DOHH2 (cell line): ENCODE results near the gene SPDL1.

ENCODE experiments used
- H3F3A ChIP-seq: fragments of 200-600 bp; sonication (generic), shearing (Covaris generic); 2 replicates; pipeline ENCODE4 v1.6.0; 2016; ENCODE audit warnings: antibody characterized with exemption, mild to moderate bottlenecking; ENCODE audit not compliant: control insufficient read depth, insufficient read depth
- H3K27ac ChIP-seq: fragments of 200-600 bp; sonication (generic); 2 replicates; pipeline ENCODE4 v1.5.1; 2014; ENCODE audit warnings: low read depth, mild to moderate bottlenecking, low read length, moderate library complexity
- H3K27me3 ChIP-seq: fragments of 200-600 bp; sonication (generic); 2 replicates; pipeline ENCODE4 v1.6.1; 2014; ENCODE audit warnings: mild to moderate bottlenecking, low read length, mixed read lengths; ENCODE audit not compliant: control insufficient read depth
- H3K36me3 ChIP-seq: fragments of 200-600 bp; sonication (generic); 2 replicates; pipeline ENCODE4 v1.6.1; 2014; ENCODE audit warnings: mild to moderate bottlenecking, low read length, moderate library complexity, mixed read lengths; ENCODE audit not compliant: control insufficient read depth
- H3K4me1 ChIP-seq: fragments of 200-600 bp; sonication (generic); 2 replicates; pipeline ENCODE4 v1.6.1; 2014; ENCODE audit warnings: mild to moderate bottlenecking, low read length, mixed read lengths; ENCODE audit not compliant: control insufficient read depth
- H3K4me2 ChIP-seq: fragments of 200-600 bp; sonication (generic); 2 replicates; pipeline ENCODE4 v1.6.0; 2014; ENCODE audit warnings: mild to moderate bottlenecking, low read length, moderate library complexity
- H3K4me3 ChIP-seq: fragments of 200-600 bp; sonication (generic); 2 replicates; pipeline ENCODE4 v1.5.1; 2014; ENCODE audit warnings: mild to moderate bottlenecking, low read length, mixed read lengths
- H3K79me2 ChIP-seq: fragments of 200-600 bp; sonication (generic); 2 replicates; pipeline ENCODE4 v1.6.1; 2014; ENCODE audit warnings: mild to moderate bottlenecking, low read length, mixed read lengths; ENCODE audit not compliant: control insufficient read depth
- H3K9me2 ChIP-seq: fragments of 200-600 bp; sonication (generic); replicated peaks from 2 replicates; pipeline ENCODE4 v1.6.1; 2014; ENCODE audit warnings: mild to moderate bottlenecking, low read length, mixed read lengths; ENCODE audit not compliant: control insufficient read depth
- H3K9me3 ChIP-seq: fragments of 200-600 bp; sonication (generic); 2 replicates; pipeline ENCODE4 v1.6.1; 2014; ENCODE audit warnings: antibody characterized with exemption, low read length, mixed read lengths; ENCODE audit not compliant: control insufficient read depth, insufficient read depth
- H4K20me1 ChIP-seq: fragments of 200-600 bp; sonication (generic); 2 replicates; pipeline ENCODE4 v1.6.0; 2014; ENCODE audit warnings: low read depth, mild to moderate bottlenecking, antibody characterized with exemption, low read length, moderate library complexity; ENCODE audit not compliant: control insufficient read depth, insufficient read depth
- EZH2phosphoT487 ChIP-seq: fragments of 200-600 bp; sonication (generic); IDR thresholded peaks from 2 replicates; pipeline ENCODE4 v1.6.1; 2017; ENCODE audit warnings: borderline replicate concordance, mild to moderate bottlenecking, antibody characterized with exemption, low read length, moderate library complexity, mixed read lengths
- TF ChIP-seq, protein P1 (sequence below): fragments of 200-600 bp; sonication (generic); IDR thresholded peaks from one replicate; pipeline ENCODE4 v1.5.1; 2014; ENCODE audit warnings: antibody characterized with exemption, mild to moderate bottlenecking, low read depth, low read length; ENCODE audit not compliant: poor library complexity, severe bottlenecking

The SPDL1 gene

DNA sequence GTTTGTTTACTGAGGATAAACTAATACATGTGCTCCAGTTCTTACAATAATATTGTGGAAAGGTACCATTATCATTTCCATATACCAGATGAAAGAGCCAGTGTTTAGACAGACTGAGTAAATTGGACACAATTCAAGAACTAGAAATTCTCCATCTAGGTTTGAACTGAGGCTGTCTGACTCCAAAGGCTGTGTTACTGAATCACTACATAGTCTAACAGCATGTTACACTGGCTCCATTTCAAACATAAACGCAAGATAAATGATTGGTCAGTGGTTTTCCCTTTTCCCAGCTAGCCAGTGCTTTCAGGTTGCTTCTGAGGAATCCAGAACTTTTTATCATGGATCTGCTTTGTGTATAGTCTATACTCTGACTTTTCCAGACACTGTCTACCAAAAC, 8.1 kb downstream of the SPDL1 start:
- TF ChIP-seq EZH2phosphoT487: no peak
- TF ChIP-seq, protein P1, sequence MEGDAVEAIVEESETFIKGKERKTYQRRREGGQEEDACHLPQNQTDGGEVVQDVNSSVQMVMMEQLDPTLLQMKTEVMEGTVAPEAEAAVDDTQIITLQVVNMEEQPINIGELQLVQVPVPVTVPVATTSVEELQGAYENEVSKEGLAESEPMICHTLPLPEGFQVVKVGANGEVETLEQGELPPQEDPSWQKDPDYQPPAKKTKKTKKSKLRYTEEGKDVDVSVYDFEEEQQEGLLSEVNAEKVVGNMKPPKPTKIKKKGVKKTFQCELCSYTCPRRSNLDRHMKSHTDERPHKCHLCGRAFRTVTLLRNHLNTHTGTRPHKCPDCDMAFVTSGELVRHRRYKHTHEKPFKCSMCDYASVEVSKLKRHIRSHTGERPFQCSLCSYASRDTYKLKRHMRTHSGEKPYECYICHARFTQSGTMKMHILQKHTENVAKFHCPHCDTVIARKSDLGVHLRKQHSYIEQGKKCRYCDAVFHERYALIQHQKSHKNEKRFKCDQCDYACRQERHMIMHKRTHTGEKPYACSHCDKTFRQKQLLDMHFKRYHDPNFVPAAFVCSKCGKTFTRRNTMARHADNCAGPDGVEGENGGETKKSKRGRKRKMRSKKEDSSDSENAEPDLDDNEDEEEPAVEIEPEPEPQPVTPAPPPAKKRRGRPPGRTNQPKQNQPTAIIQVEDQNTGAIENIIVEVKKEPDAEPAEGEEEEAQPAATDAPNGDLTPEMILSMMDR: no peak
- no peaks in the 10 kb centered on the region for H3K9me3 ChIP-seq
- H3K4me2 ChIP-seq: no peak overlapping the region
- no peaks in the 10 kb centered on the region for H3F3A ChIP-seq
- H3K4me1 ChIP-seq: no peaks in the 10 kb centered on the region
- peaks cover 91% of the 10 kb centered on the region for H3K36me3 ChIP-seq
- H3K27ac ChIP-seq: no peak overlapping the region
- peaks cover 25% of the 10 kb centered on the region for H3K79me2 ChIP-seq
- no peaks in the 10 kb centered on the region for H4K20me1 ChIP-seq
- no peak overlapping the region for H3K4me3 ChIP-seq
- H3K9me2 ChIP-seq: no peaks in the 10 kb centered on the region
- no peaks in the 10 kb centered on the region for H3K27me3 ChIP-seq

DNA sequence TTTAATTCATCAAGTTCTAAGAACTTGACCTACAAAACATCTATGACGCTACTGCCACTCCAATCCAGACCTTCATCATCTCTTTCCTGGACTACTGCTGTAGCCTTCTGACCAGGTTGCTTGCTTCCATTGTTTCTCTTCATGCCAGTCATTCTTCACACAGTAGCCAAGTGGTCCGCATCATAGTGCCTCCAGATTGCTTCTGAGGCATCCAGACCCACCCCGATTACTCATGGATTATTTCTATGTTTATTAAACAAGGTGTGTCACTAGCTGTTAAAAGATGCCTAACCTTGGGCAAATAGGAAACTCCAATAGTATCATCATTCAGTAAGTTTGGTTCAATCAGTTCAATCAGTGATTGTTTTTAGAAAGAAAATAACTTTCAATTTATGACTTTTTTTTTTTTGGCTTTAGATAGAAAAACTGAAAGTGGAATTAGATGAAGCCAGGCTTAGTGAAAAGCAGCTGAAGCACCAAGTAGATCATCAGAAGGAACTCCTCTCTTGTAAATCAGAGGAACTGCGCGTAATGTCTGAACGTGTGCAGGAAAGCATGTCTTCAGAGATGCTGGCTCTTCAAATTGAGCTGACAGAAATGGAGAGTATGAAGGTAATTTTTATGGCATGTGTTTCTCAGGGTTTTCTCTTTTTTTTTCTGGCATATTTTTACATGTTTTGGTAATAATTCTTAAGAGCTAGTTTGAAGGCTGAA, 9.5 kb downstream of the SPDL1 start:
- Histone ChIP-seq H3K79me2 (peaks cover 11% of the 10 kb centered on the region), H3K27ac (no peak overlapping the region), H3K9me2 (no peaks in the 10 kb centered on the region), H4K20me1 (no peaks in the 10 kb centered on the region), H3K4me1 (no peaks in the 10 kb centered on the region), H3F3A (no peaks in the 10 kb centered on the region), H3K36me3 (peaks cover 96% of the 10 kb centered on the region), H3K27me3 (no peaks in the 10 kb centered on the region), H3K4me2 (no peak overlapping the region), H3K9me3 (no peaks in the 10 kb centered on the region), H3K4me3 (no peak overlapping the region)
- TF ChIP-seq EZH2phosphoT487: no peak
- TF ChIP-seq, protein P1: no peak

DNA sequence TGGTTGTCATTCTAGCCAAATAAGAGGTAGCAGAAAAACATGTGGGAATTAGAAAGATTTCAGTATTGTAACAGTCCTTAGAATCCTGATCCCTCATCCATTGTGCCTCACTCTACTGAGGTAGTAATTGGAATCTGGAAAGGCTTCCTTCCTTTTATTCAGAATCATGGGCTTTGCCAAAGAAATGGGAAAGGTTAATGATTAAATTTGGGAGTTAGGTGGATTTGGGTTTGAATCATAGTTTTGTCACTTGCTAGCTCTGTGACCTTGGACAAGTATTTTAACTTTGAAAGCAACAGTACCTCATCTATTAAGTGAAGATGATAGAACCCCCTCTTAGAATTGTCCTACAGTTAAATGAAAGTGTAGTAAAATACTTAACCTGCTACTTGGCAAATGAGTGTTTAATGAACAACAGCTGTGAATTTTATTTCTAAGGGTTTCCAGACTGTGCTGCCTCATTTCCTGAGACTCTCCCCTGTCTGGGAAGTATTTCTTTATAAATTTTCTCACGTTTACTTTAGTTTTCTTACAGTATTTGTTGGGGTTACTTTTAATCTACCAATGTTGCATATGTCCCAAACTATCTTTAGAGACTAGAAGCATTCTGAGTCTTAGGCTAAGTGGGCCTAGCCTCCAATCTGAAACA, 11.7 kb downstream of the SPDL1 start:
- Histone ChIP-seq H3K4me3 (no peak overlapping the region), H3K36me3 (peaks cover 96% of the 10 kb centered on the region), H3K4me2 (no peak overlapping the region), H3K9me3 (no peaks in the 10 kb centered on the region), H3K27ac (no peak overlapping the region), H3F3A (no peaks in the 10 kb centered on the region), H4K20me1 (no peaks in the 10 kb centered on the region), H3K79me2 (no peaks in the 10 kb centered on the region), H3K27me3 (no peaks in the 10 kb centered on the region), H3K9me2 (no peaks in the 10 kb centered on the region), H3K4me1 (no peaks in the 10 kb centered on the region)
- TF ChIP-seq EZH2phosphoT487: no peak
- TF ChIP-seq, protein P1: no peak
